ENCODE data around the gene ZFYVE28. TPM values are rescaled to one million over a fixed set of nuclear protein-coding genes. Genes with fewer than 3 reads are reported as not detected.

Gene ZFYVE28
- total RNA-seq, 4 donors from 2014 or later, result 44.8 to 110 (median 69.6) TPM

DNA sequence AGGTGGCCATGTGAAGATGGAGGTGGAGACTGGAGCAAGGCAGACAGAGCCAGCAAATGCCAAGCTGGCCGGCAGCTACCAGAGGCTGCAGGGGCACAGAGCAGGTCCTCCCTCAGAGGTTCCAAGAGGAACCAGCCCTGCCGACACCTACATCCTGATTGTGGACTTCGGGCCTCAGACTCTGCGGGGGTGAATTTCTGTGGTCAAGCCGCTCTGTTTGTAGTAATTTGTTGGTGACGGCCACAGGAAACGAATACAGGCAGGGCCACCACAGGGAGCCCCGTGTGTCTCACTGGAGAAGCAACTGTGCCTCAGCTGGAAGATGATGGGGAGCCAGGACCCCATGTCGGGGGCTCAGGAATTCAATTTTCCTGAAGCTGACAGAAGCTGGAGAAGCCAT is 28.3 kb downstream of the ZFYVE28 start:
- TF ChIP-seq POLR2AphosphoS5 (IDR thresholded peaks at IDR 0.05) (no peak), EP300 (IDR thresholded peaks at IDR 0.05; ENCODE audit: low read depth) (no peak), POLR2A (IDR thresholded peaks at IDR 0.05) (no peak)
- TF ChIP-seq, protein P1, sequence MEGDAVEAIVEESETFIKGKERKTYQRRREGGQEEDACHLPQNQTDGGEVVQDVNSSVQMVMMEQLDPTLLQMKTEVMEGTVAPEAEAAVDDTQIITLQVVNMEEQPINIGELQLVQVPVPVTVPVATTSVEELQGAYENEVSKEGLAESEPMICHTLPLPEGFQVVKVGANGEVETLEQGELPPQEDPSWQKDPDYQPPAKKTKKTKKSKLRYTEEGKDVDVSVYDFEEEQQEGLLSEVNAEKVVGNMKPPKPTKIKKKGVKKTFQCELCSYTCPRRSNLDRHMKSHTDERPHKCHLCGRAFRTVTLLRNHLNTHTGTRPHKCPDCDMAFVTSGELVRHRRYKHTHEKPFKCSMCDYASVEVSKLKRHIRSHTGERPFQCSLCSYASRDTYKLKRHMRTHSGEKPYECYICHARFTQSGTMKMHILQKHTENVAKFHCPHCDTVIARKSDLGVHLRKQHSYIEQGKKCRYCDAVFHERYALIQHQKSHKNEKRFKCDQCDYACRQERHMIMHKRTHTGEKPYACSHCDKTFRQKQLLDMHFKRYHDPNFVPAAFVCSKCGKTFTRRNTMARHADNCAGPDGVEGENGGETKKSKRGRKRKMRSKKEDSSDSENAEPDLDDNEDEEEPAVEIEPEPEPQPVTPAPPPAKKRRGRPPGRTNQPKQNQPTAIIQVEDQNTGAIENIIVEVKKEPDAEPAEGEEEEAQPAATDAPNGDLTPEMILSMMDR (IDR thresholded peaks at IDR 0.05), result no peak
- peaks cover 0 to 12% (median 5%) of the 10 kb centered on the region in 4 donors for H3K4me1 ChIP-seq
- intact Hi-C loops (cut with DNase I; ENCODE audit: low total_unique reads), result no loop called here
- H3K36me3 ChIP-seq, result no peaks in the 10 kb centered on the region
- H3K27ac ChIP-seq, result no peak overlapping the region
- in situ Hi-C loops (cut with MboI; ENCODE audit: low pct_ligation_motif_present in 1 of 4, low pct_unique_long_range_greater_than_20kb in 1 of 4, low sequenced_read_pairs in 3 of 4), result no loop called here
- no peaks in the 10 kb centered on the region for H3K27me3 ChIP-seq
- H3K4me3 ChIP-seq, result no peak overlapping the region
- 40 to 59% methylated on average over 1 to 9 of the region's 9 CpGs for WGBS, 2 donors (ENCODE audit: low coverage in 1 of 2)
- H3K9me3 ChIP-seq, result no peaks in the 10 kb centered on the region
- no peak for DNase-seq

DNA sequence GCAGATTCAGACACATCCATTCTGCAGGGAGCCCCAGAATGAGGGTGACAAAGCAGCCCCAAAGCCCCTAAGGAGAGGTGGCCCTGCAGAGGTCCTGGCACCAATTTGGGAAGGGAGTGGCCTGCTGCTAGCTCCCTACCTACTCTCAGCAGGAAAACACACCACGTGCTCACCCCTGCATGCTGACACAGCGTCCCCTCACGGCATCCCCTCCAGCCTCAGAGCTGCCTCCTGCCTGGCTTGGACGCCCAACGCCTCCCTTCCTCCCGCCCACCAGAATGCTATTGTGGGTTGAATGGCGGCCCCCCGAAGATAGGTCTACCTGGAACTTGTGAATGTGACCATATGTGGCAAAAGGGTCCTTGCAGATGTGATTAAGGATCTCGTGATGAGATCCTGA is 28.8 kb downstream of the ZFYVE28 start:
- intact Hi-C loops (cut with DNase I; ENCODE audit: low total_unique reads) (no loop called here), in situ Hi-C loops (cut with MboI; ENCODE audit: low pct_ligation_motif_present in 1 of 4, low pct_unique_long_range_greater_than_20kb in 1 of 4, low sequenced_read_pairs in 3 of 4) (no loop called here)
- no peak for TF ChIP-seq POLR2AphosphoS5 (IDR thresholded peaks at IDR 0.05)
- no peak for TF ChIP-seq EP300 (IDR thresholded peaks at IDR 0.05; ENCODE audit: low read depth)
- TF ChIP-seq, protein P1 (IDR thresholded peaks at IDR 0.05), result no peak
- no peak for TF ChIP-seq POLR2A (IDR thresholded peaks at IDR 0.05)
- DNase-seq, result no peak
- H3K36me3 ChIP-seq, result no peaks in the 10 kb centered on the region
- H3K27ac ChIP-seq, result no peak overlapping the region
- H3K4me1 ChIP-seq, result peaks cover 0 to 12% (median 5%) of the 10 kb centered on the region in 4 donors
- H3K27me3 ChIP-seq, result no peaks in the 10 kb centered on the region
- H3K9me3 ChIP-seq, result no peaks in the 10 kb centered on the region
- WGBS, 2 donors (ENCODE audit: low coverage in 1 of 2), result 86 to 92% methylated on average over 3 to 9 of the region's 9 CpGs
- no peak overlapping the region for H3K4me3 ChIP-seq

DNA sequence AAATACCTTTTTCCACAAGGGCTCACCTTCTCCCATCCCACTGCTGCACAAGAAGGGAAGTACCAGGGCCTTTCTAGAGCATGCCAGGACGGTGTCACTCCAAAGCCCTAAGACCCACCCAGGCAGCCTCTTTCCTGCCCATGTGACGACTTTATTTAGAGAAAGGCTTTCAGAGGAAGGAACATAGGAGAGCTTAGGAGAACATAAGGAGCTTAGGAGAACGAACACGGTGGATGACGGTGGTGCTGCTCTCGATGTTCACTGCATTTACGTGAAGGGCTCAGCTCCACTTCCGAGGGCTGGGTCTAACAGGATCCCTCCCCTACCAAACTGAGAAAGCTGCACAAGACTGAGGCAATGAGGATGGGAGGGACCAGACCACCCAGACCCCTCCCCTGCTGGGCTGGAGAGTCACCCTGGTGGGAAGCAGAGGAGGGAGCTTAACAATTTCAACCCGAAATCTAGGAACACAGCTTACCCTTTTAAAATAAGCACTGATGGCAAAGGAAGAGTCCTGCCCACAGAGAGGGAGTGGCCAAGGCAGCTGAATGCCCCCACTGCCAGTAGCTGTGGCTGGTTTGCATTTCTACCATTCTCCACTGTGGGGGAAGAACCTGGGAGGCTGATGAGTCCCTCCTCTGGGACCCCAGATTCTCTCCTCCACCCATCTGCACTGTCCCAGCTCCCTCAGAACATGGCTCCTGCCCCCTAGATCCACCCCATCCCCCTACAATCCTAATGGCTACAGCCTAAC is 29.8 kb downstream of the ZFYVE28 start:
- intact Hi-C loops (cut with DNase I; ENCODE audit: low total_unique reads) (no loop called here), in situ Hi-C loops (cut with MboI; ENCODE audit: low pct_ligation_motif_present in 1 of 4, low pct_unique_long_range_greater_than_20kb in 1 of 4, low sequenced_read_pairs in 3 of 4) (no loop called here)
- Histone ChIP-seq H3K9me3 (no peaks in the 10 kb centered on the region), H3K4me1 (peaks cover 0 to 6% (median 3%) of the 10 kb centered on the region in 4 donors), H3K4me3 (no peak overlapping the region), H3K27me3 (no peaks in the 10 kb centered on the region), H3K36me3 (no peaks in the 10 kb centered on the region), H3K27ac (no peak overlapping the region)
- TF ChIP-seq POLR2AphosphoS5 (IDR thresholded peaks at IDR 0.05) (no peak), EP300 (IDR thresholded peaks at IDR 0.05; ENCODE audit: low read depth) (no peak), POLR2A (IDR thresholded peaks at IDR 0.05) (no peak)
- TF ChIP-seq, protein P1 (IDR thresholded peaks at IDR 0.05), result no peak
- no peak for DNase-seq
- 67% methylated on average over 9 of the region's 9 CpGs; no CpG with 5 or more reads in 1 of the 2 donors for WGBS, 2 donors (ENCODE audit: low coverage in 1 of 2)

DNA sequence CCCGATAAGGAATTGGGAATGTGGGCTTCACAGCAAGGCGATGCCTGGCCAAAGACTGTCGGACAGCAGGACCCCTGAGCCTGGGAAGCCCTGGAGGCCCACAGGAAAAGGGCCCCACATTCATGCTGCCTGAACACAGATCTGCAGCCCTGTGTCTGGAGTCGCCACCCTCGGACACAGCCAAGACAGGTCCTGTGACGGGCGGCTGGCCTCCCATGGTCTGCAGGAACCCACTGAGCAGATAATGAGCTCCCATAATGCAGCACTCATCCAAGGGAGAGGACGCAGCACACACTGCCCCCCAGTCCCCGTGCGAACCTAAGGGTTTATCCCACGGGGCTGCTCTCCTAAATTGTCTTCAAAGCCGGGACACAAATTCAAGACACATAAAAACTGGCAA is 30.6 kb downstream of the ZFYVE28 start:
- intact Hi-C loops (cut with DNase I; ENCODE audit: low total_unique reads), result no loop called here
- in situ Hi-C loops (cut with MboI; ENCODE audit: low pct_ligation_motif_present in 1 of 4, low pct_unique_long_range_greater_than_20kb in 1 of 4, low sequenced_read_pairs in 3 of 4), result no loop called here

More for the DNA sequence above, 30.6 kb downstream of the ZFYVE28 start:
- WGBS, 2 donors (ENCODE audit: low coverage in 1 of 2), result 91% methylated on average over 12 of the region's 12 CpGs; no CpG with 5 or more reads in 1 of the 2 donors
- no peaks in the 10 kb centered on the region for H3K27me3 ChIP-seq
- H3K27ac ChIP-seq, result no peak overlapping the region
- DNase-seq, result no peak
- H3K36me3 ChIP-seq, result no peaks in the 10 kb centered on the region
- no peaks in the 10 kb centered on the region for H3K9me3 ChIP-seq
- H3K4me1 ChIP-seq, result peaks cover 0 to 5% (median 0%) of the 10 kb centered on the region in 4 donors
- no peak overlapping the region for H3K4me3 ChIP-seq
- TF ChIP-seq, protein P1 (IDR thresholded peaks at IDR 0.05), result no peak
- TF ChIP-seq POLR2A (IDR thresholded peaks at IDR 0.05), result no peak
- TF ChIP-seq POLR2AphosphoS5 (IDR thresholded peaks at IDR 0.05), result no peak
- TF ChIP-seq EP300 (IDR thresholded peaks at IDR 0.05; ENCODE audit: low read depth), result no peak
